HG02870 (cell line): Measurements from ENCODE around the gene DCUN1D2.
"Not testable (repeated sequence)": the region's sequence is repeated elsewhere in the genome, so short reads cannot be mapped to it uniquely, and the experiment has no call there.

Experiments
- ATAC-seq: cut with Tn5 transposase; IDR thresholded peaks from one replicate; pipeline ENCODE4 v1.9.1; 2021; ENCODE audit warnings: mild to moderate bottlenecking, moderate library complexity; ENCODE audit not compliant: unreplicated experiment

The DCUN1D2 gene

GRCh38 chr13:113490496-113491417 lies at the start of gene DCUN1D2:
Gene DCUN1D2, minus strand, starts transcription at chr13:113490711. Its CDS starts 42 bp downstream, at chr13:113490669.
- ATAC-seq: peak; percentile 67

- no peak for ATAC-seq
Observed at GRCh38 chr13:113539822-113540221, 49.3 kb upstream of the DCUN1D2 start.

- ATAC-seq: no peak
Observed at GRCh38 chr13:113539176-113539575, 48.7 kb upstream of the DCUN1D2 start.

GRCh38 chr13:113538689-113539058 lies 48.2 kb upstream of the DCUN1D2 start:
- no peak for ATAC-seq

GRCh38 chr13:113537909-113538688 lies 47.6 kb upstream of the DCUN1D2 start:
- ATAC-seq: no peak

GRCh38 chr13:113537205-113537604 lies 46.7 kb upstream of the DCUN1D2 start:
- ATAC-seq: no peak

- no peak for ATAC-seq
Observed at GRCh38 chr13:113536461-113537110, 46.1 kb upstream of the DCUN1D2 start.

GRCh38 chr13:113535381-113535781 lies 44.9 kb upstream of the DCUN1D2 start:
- ATAC-seq: no peak

GRCh38 chr13:113534236-113534860 lies 43.8 kb upstream of the DCUN1D2 start:
- ATAC-seq: no peak

GRCh38 chr13:113533161-113533840 lies 42.8 kb upstream of the DCUN1D2 start:
- no peak for ATAC-seq

GRCh38 chr13:113532156-113532806 lies 41.8 kb upstream of the DCUN1D2 start:
- ATAC-seq: no peak

- ATAC-seq: no peak
Observed at GRCh38 chr13:113531041-113531873, 40.7 kb upstream of the DCUN1D2 start.

- ATAC-seq: no peak
Observed at GRCh38 chr13:113528813-113529180, 38.3 kb upstream of the DCUN1D2 start.

GRCh38 chr13:113528101-113528812 lies 37.7 kb upstream of the DCUN1D2 start:
- no peak for ATAC-seq

- ATAC-seq: no peak
Observed at GRCh38 chr13:113527272-113527958, 36.9 kb upstream of the DCUN1D2 start.

GRCh38 chr13:113526466-113527220 lies 36.1 kb upstream of the DCUN1D2 start:
- ATAC-seq: no peak

- ATAC-seq: not testable (repeated sequence)
Observed at GRCh38 chr13:113522438-113522837, 31.9 kb upstream of the DCUN1D2 start.
